Measurements from ENCODE around the gene RPP25L. TPM values are rescaled to one million over a fixed set of nuclear protein-coding genes. Genes with fewer than 3 reads are reported as not detected.

The RPP25L gene
- total and polyA plus RNA-seq, 2 experiments from 2014 or later: 16.4 to 25.1 TPM

DNA sequence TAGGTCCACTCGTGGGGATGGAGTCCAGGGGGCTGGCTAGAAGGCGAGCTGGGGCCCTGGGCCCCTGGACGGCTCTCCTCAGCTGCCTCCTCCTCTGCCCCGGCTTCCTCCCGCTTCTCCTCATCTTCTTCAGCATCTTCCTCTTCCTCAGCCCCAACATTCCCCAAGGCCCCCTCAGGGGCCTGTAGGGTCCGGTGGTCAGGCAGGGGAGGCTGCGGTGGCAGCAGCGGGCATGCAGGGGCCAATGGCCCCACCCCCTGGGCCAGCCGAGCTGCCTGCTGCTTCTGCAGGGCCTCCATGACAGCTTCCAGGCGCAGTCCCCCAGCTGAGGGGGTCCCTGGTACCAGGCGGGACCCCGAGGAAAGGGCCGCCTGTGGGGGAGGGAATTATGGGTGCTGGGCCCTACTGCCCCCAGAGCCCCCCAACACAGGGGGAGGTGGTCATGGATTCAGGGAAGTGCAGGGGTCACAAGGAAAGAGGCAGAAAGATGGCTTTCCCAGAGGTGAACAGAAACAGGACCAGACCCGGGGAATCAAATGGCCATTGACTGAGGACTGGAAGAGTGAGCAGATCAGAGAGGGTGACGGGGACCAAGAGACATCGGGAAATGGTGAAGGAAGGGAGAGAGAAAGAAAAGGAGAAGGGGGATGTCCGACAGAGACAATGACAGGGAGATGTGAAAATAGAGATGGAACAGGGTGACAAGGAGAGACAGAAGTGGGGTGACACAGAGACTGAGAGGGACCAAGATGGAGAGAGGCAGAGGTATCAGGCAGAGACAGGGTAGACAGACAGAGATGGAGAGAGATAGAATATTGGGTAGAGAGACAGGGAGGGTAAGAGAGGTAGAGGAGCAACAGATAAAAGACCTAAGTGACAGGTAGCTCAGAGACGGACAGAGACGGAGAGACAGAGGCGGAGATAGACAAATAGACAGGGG is 16.1 kb upstream of the RPP25L start (continued):
- TF ChIP-seq, protein P1, sequence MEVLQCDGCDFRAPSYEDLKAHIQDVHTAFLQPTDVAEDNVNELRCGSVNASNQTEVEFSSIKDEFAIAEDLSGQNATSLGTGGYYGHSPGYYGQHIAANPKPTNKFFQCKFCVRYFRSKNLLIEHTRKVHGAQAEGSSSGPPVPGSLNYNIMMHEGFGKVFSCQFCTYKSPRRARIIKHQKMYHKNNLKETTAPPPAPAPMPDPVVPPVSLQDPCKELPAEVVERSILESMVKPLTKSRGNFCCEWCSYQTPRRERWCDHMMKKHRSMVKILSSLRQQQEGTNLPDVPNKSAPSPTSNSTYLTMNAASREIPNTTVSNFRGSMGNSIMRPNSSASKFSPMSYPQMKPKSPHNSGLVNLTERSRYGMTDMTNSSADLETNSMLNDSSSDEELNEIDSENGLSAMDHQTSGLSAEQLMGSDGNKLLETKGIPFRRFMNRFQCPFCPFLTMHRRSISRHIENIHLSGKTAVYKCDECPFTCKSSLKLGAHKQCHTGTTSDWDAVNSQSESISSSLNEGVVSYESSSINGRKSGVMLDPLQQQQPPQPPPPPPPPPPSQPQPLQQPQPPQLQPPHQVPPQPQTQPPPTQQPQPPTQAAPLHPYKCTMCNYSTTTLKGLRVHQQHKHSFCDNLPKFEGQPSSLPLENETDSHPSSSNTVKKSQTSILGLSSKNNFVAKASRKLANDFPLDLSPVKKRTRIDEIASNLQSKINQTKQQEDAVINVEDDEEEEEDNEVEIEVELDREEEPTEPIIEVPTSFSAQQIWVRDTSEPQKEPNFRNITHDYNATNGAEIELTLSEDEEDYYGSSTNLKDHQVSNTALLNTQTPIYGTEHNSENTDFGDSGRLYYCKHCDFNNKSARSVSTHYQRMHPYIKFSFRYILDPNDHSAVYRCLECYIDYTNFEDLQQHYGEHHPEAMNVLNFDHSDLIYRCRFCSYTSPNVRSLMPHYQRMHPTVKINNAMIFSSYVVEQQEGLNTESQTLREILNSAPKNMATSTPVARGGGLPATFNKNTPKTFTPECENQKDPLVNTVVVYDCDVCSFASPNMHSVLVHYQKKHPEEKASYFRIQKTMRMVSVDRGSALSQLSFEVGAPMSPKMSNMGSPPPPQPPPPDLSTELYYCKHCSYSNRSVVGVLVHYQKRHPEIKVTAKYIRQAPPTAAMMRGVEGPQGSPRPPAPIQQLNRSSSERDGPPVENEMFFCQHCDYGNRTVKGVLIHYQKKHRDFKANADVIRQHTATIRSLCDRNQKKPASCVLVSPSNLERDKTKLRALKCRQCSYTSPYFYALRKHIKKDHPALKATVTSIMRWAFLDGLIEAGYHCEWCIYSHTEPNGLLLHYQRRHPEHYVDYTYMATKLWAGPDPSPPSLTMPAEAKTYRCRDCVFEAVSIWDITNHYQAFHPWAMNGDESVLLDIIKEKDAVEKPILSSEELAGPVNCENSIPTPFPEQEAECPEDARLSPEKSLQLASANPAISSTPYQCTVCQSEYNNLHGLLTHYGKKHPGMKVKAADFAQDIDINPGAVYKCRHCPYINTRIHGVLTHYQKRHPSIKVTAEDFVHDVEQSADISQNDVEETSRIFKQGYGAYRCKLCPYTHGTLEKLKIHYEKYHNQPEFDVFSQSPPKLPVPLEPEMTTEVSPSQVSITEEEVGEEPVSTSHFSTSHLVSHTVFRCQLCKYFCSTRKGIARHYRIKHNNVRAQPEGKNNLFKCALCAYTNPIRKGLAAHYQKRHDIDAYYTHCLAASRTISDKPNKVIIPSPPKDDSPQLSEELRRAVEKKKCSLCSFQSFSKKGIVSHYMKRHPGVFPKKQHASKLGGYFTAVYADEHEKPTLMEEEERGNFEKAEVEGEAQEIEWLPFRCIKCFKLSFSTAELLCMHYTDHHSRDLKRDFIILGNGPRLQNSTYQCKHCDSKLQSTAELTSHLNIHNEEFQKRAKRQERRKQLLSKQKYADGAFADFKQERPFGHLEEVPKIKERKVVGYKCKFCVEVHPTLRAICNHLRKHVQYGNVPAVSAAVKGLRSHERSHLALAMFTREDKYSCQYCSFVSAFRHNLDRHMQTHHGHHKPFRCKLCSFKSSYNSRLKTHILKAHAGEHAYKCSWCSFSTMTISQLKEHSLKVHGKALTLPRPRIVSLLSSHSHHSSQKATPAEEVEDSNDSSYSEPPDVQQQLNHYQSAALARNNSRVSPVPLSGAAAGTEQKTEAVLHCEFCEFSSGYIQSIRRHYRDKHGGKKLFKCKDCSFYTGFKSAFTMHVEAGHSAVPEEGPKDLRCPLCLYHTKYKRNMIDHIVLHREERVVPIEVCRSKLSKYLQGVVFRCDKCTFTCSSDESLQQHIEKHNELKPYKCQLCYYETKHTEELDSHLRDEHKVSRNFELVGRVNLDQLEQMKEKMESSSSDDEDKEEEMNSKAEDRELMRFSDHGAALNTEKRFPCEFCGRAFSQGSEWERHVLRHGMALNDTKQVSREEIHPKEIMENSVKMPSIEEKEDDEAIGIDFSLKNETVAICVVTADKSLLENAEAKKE (CRISPR knock-in tag; IDR thresholded peaks at IDR 0.05): no peak
- TF ChIP-seq, protein P2, sequence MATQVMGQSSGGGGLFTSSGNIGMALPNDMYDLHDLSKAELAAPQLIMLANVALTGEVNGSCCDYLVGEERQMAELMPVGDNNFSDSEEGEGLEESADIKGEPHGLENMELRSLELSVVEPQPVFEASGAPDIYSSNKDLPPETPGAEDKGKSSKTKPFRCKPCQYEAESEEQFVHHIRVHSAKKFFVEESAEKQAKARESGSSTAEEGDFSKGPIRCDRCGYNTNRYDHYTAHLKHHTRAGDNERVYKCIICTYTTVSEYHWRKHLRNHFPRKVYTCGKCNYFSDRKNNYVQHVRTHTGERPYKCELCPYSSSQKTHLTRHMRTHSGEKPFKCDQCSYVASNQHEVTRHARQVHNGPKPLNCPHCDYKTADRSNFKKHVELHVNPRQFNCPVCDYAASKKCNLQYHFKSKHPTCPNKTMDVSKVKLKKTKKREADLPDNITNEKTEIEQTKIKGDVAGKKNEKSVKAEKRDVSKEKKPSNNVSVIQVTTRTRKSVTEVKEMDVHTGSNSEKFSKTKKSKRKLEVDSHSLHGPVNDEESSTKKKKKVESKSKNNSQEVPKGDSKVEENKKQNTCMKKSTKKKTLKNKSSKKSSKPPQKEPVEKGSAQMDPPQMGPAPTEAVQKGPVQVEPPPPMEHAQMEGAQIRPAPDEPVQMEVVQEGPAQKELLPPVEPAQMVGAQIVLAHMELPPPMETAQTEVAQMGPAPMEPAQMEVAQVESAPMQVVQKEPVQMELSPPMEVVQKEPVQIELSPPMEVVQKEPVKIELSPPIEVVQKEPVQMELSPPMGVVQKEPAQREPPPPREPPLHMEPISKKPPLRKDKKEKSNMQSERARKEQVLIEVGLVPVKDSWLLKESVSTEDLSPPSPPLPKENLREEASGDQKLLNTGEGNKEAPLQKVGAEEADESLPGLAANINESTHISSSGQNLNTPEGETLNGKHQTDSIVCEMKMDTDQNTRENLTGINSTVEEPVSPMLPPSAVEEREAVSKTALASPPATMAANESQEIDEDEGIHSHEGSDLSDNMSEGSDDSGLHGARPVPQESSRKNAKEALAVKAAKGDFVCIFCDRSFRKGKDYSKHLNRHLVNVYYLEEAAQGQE (IDR thresholded peaks at IDR 0.05; ENCODE audit: unreplicated experiment): no peak

DNA sequence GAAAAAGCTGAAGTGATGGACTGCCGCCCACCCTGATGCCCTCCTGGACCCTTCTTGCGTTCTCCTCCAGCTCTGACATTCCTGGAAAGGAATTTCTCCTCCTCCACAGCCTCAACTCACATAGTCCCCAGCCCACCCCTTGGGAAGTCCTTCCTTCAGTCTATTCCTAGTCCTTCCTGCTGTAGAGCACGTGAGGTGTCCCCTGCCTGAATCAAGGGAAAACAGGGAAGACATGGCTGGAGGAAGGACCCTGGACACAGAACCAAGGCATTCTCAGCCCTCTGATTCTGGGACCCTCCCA is 13.2 kb upstream of the RPP25L start:
- peaks cover 4% of the 10 kb centered on the region; the same call in 1 of the 3 replicates for H3K36me3 Mint-ChIP-seq (ENCODE audit: low read depth)
- H3K9me3 Mint-ChIP-seq: peaks cover 4% of the 10 kb centered on the region; the same call in 1 of the 3 replicates
- no peak overlapping the region for H3K27ac ChIP-seq (ENCODE audit: low read depth)
- H3K4me1 ChIP-seq (ENCODE audit: insufficient read depth): peaks cover 13% of the 10 kb centered on the region; the same call in 1 of the 2 replicates
- peaks cover 21% of the 10 kb centered on the region for H3K4me1 Mint-ChIP-seq
- peak overlapping the region; percentile 12; the same call in 1 of the 3 replicates for H3K4me3 Mint-ChIP-seq
- no peak overlapping the region for H2AFZ ChIP-seq
- DNase-seq (ENCODE audit: low spot score): no peak
- H3K27me3 ChIP-seq (ENCODE audit: insufficient read depth): peaks cover 96% of the 10 kb centered on the region
- ATAC-seq: no peak
- H3K27me3 Mint-ChIP-seq (ENCODE audit: insufficient read depth, low read depth, poor library complexity): peaks cover 80% of the 10 kb centered on the region
- no peak overlapping the region for H3K27ac Mint-ChIP-seq
- no peaks in the 10 kb centered on the region; the same call in 1 of the 2 replicates for H4K20me1 ChIP-seq (replicated peaks; ENCODE audit: insufficient read depth)
- H3K4me3 ChIP-seq: no peak overlapping the region
- H3K79me2 ChIP-seq (replicated peaks; ENCODE audit: insufficient read depth): no peaks in the 10 kb centered on the region
- peak overlapping the region; percentile 81 for H3K4me2 ChIP-seq
- 0 out of 2 replicates have a peak, but pooled peaks cover 3% of the 10 kb centered on the region for H3F3A ChIP-seq (replicated peaks; ENCODE audit: low read depth)
- 0 out of 2 replicates have a peak, but pooled peaks cover 4% of the 10 kb centered on the region for H3K9me2 ChIP-seq (ENCODE audit: insufficient read depth)
- no peaks in the 10 kb centered on the region for H3K36me3 ChIP-seq (ENCODE audit: insufficient read depth)
- TF ChIP-seq, protein P2 (IDR thresholded peaks at IDR 0.05; ENCODE audit: unreplicated experiment): no peak
- TF ChIP-seq ZNF331 (CRISPR knock-in tag; IDR thresholded peaks at IDR 0.05; ENCODE audit: low read depth) (no peak), CREB1 (CRISPR knock-in tag; IDR thresholded peaks at IDR 0.05; ENCODE audit: low read depth) (no peak), POLR2AphosphoS5 (IDR thresholded peaks at IDR 0.05; ENCODE audit: low read depth) (no peak), EZH2 (IDR thresholded peaks at IDR 0.05; ENCODE audit: low read depth, unreplicated experiment) (no peak)
- TF ChIP-seq, protein P3, sequence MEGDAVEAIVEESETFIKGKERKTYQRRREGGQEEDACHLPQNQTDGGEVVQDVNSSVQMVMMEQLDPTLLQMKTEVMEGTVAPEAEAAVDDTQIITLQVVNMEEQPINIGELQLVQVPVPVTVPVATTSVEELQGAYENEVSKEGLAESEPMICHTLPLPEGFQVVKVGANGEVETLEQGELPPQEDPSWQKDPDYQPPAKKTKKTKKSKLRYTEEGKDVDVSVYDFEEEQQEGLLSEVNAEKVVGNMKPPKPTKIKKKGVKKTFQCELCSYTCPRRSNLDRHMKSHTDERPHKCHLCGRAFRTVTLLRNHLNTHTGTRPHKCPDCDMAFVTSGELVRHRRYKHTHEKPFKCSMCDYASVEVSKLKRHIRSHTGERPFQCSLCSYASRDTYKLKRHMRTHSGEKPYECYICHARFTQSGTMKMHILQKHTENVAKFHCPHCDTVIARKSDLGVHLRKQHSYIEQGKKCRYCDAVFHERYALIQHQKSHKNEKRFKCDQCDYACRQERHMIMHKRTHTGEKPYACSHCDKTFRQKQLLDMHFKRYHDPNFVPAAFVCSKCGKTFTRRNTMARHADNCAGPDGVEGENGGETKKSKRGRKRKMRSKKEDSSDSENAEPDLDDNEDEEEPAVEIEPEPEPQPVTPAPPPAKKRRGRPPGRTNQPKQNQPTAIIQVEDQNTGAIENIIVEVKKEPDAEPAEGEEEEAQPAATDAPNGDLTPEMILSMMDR (conservative IDR thresholded peaks at IDR 0.05; ENCODE audit: low read depth in 2 of 2): no peak
